Esophagus muscularis mucosa (tissue), 3 donors: ENCODE data around the gene DLGAP4.

Source experiments
- CTCF ChIP-seq, 3 experiments: fragments of 200-600 bp in 2 of 3; fragments of 450-650 bp in 1 of 3; sonication (generic) in 2 of 3; IDR thresholded peaks; one replicate each; pipeline ENCODE4 v1.5.1; 2017 to 2019; ENCODE audit warnings: antibody characterized with exemption in 3 of 3, mild to moderate bottlenecking in 2 of 3, moderate library complexity in 1 of 3
- EP300 ChIP-seq: sonication (generic); formaldehyde crosslinking; IDR thresholded peaks from one replicate; pipeline ENCODE4 v1.6.1; 2017; ENCODE audit warnings: antibody characterized with exemption

GRCh38 chr20:36322131-36322530, 16.0 kb downstream of the DLGAP4 start:
- no peak for TF ChIP-seq EP300
- TF ChIP-seq CTCF (IDR thresholded peaks at IDR 0.05): no peak
